Activated CD4-positive, alpha-beta T cell treated with anti-CD3 and anti-CD28 coated beads, Interleukin-10, Interleukin-2, amounts not matched to agents 100 ng/mL and 50 ng/mL, durations not matched to agents 16 hours and 8 hours (primary cell): ENCODE data around the gene ZNF831.

Source experiments
- DNase-seq: peaks from one replicate; pipeline ENCODE4 v3.0.0-alpha.2; 2020

Gene ZNF831

GRCh38 chr20:59182401-59183044 is 18.9 kb downstream of the ZNF831 start:
- no peak for DNase-seq

GRCh38 chr20:59183751-59184150 is 20.1 kb downstream of the ZNF831 start:
- DNase-seq = no peak

GRCh38 chr20:59184880-59185447 is 21.3 kb downstream of the ZNF831 start:
- no peak for DNase-seq

GRCh38 chr20:59185809-59186208 is 22.2 kb downstream of the ZNF831 start:
- DNase-seq = no peak

- no peak for DNase-seq
Observed at GRCh38 chr20:59190466-59190865, 26.8 kb downstream of the ZNF831 start.

GRCh38 chr20:59191036-59191755 is 27.6 kb downstream of the ZNF831 start:
- no peak for DNase-seq

- DNase-seq = no peak
Observed at GRCh38 chr20:59191756-59192532, 28.3 kb downstream of the ZNF831 start.

- no peak for DNase-seq
Observed at GRCh38 chr20:59192533-59192896, 28.9 kb downstream of the ZNF831 start.

- DNase-seq = no peak
Observed at GRCh38 chr20:59193325-59193724, 29.7 kb downstream of the ZNF831 start.

- no peak for DNase-seq
Observed at GRCh38 chr20:59194023-59194935, 30.7 kb downstream of the ZNF831 start.

GRCh38 chr20:59195316-59195993 is 31.8 kb downstream of the ZNF831 start:
- no peak for DNase-seq

- no peak for DNase-seq
Observed at GRCh38 chr20:59204165-59204894, 40.7 kb downstream of the ZNF831 start.

- DNase-seq = no peak
Observed at GRCh38 chr20:59205044-59205443, 41.4 kb downstream of the ZNF831 start.

- DNase-seq = no peak
Observed at GRCh38 chr20:59207235-59207634, 43.6 kb downstream of the ZNF831 start.

- peak; percentile 84 for DNase-seq
Observed at GRCh38 chr20:59207742-59208357, 44.2 kb downstream of the ZNF831 start.

GRCh38 chr20:59210186-59210585 is 46.6 kb downstream of the ZNF831 start:
- DNase-seq = no peak

GRCh38 chr20:59211208-59211765 is 47.7 kb downstream of the ZNF831 start:
- no peak for DNase-seq

- no peak for DNase-seq
Observed at GRCh38 chr20:59214073-59214472, 50.5 kb downstream of the ZNF831 start.

- DNase-seq = no peak
Observed at GRCh38 chr20:59214606-59215547, 51.3 kb downstream of the ZNF831 start.
